Gastroesophageal sphincter (tissue), 3 donors: ENCODE data around the gene BRD1.

Source experiments
- POLR2A ChIP-seq, 2 donors: fragments of 450-650 bp; IDR thresholded peaks; one replicate each; pipeline ENCODE4 v1.6.1; 2017; ENCODE audit warnings: antibody characterized with exemption in 2 of 2, mild to moderate bottlenecking in 2 of 2, moderate library complexity in 1 of 2
- POLR2AphosphoS5 ChIP-seq: sonication (generic); formaldehyde crosslinking; IDR thresholded peaks from one replicate; pipeline ENCODE4 v1.6.1; 2017; ENCODE audit warnings: antibody characterized with exemption
- TF ChIP-seq, protein P1 (sequence below), 4 experiments: fragments of 200-600 bp in 2 of 4; fragments of 450-650 bp in 2 of 4; sonication (generic) in 1 of 4; IDR thresholded peaks; one replicate each; pipeline ENCODE4 v1.5.1; 2017 to 2019; ENCODE audit warnings: antibody characterized with exemption in 4 of 4, mild to moderate bottlenecking in 2 of 4, moderate library complexity in 2 of 4

GRCh38 chr22:49801391-49802060, 26.1 kb downstream of the BRD1 start:
- TF ChIP-seq, protein P1, sequence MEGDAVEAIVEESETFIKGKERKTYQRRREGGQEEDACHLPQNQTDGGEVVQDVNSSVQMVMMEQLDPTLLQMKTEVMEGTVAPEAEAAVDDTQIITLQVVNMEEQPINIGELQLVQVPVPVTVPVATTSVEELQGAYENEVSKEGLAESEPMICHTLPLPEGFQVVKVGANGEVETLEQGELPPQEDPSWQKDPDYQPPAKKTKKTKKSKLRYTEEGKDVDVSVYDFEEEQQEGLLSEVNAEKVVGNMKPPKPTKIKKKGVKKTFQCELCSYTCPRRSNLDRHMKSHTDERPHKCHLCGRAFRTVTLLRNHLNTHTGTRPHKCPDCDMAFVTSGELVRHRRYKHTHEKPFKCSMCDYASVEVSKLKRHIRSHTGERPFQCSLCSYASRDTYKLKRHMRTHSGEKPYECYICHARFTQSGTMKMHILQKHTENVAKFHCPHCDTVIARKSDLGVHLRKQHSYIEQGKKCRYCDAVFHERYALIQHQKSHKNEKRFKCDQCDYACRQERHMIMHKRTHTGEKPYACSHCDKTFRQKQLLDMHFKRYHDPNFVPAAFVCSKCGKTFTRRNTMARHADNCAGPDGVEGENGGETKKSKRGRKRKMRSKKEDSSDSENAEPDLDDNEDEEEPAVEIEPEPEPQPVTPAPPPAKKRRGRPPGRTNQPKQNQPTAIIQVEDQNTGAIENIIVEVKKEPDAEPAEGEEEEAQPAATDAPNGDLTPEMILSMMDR (IDR thresholded peaks at IDR 0.05) = no peak
- TF ChIP-seq POLR2AphosphoS5 = no peak
- TF ChIP-seq POLR2A (IDR thresholded peaks at IDR 0.05) = no peak
